ENCODE data around the gene PFKFB1. TPM values are rescaled to one million over a fixed set of nuclear protein-coding genes. Genes with fewer than 3 reads are reported as not detected.

The PFKFB1 gene
- total RNA-seq, 1 experiment from 2014 or later = not detected

GRCh38 chrX:54934058-54934457 is 59.9 kb downstream of the PFKFB1 start:
- no peaks in the 10 kb centered on the region for H3K4me1 ChIP-seq (ENCODE audit: insufficient read depth, low read length, poor library complexity, severe bottlenecking)
- no peak overlapping the region for H3K4me3 ChIP-seq (ENCODE audit: low read depth, low read length, poor library complexity, severe bottlenecking)
- DNase-seq (ENCODE audit: low spot score) = no peak
- intact Hi-C loops (cut with micrococcal nuclease; ENCODE audit: unreplicated experiment) = no loop called here
- no peaks in the 10 kb centered on the region for H3K9me3 ChIP-seq (ENCODE audit: low read depth, low read length, poor library complexity, severe bottlenecking)
- no TSS peak for BruUV-seq (replicated peaks)
- ChIA-PET CTCF (no interaction called here), POLR2A (ENCODE audit: low non-redundant PET) (no interaction called here)
- TF ChIP-seq EZH2 (IDR thresholded peaks at IDR 0.05; ENCODE audit: borderline replicate concordance, low read depth, low read length, poor library complexity, severe bottlenecking) = no peak
- TF ChIP-seq CTCF (conservative IDR thresholded peaks at IDR 0.05; ENCODE audit: low read depth, low read length) = no peak
- H3K27me3 ChIP-seq (replicated peaks; ENCODE audit: insufficient read depth, low read depth, low read length, poor library complexity) = no peaks in the 10 kb centered on the region
- no peaks in the 10 kb centered on the region for H3K36me3 ChIP-seq (ENCODE audit: insufficient read depth, low read length, poor library complexity, severe bottlenecking)
- no peak overlapping the region for H3K27ac ChIP-seq (ENCODE audit: low read depth, low read length, poor library complexity, severe bottlenecking)

- POLR2A ChIA-PET (ENCODE audit: low non-redundant PET) = no interaction called here
- no peaks in the 10 kb centered on the region for H3K9me3 ChIP-seq (ENCODE audit: low read depth, low read length, poor library complexity, severe bottlenecking)
These were observed 60.7 kb downstream of the PFKFB1 start for GRCh38 chrX:54933150-54933826.

GRCh38 chrX:54931107-54931506 is 62.9 kb downstream of the PFKFB1 start:
- no TSS peak for BruUV-seq (replicated peaks)
- H3K9me3 ChIP-seq (ENCODE audit: low read depth, low read length, poor library complexity, severe bottlenecking) = no peaks in the 10 kb centered on the region
- CTCF ChIA-PET = no interaction called here
- no peaks in the 10 kb centered on the region for H3K4me1 ChIP-seq (ENCODE audit: insufficient read depth, low read length, poor library complexity, severe bottlenecking)
- intact Hi-C loops (cut with micrococcal nuclease; ENCODE audit: unreplicated experiment) = no loop called here
- no peaks in the 10 kb centered on the region for H3K36me3 ChIP-seq (ENCODE audit: insufficient read depth, low read length, poor library complexity, severe bottlenecking)
- no peaks in the 10 kb centered on the region for H3K27me3 ChIP-seq (replicated peaks; ENCODE audit: insufficient read depth, low read depth, low read length, poor library complexity)
- H3K4me3 ChIP-seq (ENCODE audit: low read depth, low read length, poor library complexity, severe bottlenecking) = no peak overlapping the region
- POLR2A ChIA-PET (ENCODE audit: low non-redundant PET) = no interaction called here
- H3K27ac ChIP-seq (ENCODE audit: low read depth, low read length, poor library complexity, severe bottlenecking) = no peak overlapping the region
- DNase-seq (ENCODE audit: low spot score) = no peak
- TF ChIP-seq EZH2 (IDR thresholded peaks at IDR 0.05; ENCODE audit: borderline replicate concordance, low read depth, low read length, poor library complexity, severe bottlenecking) (no peak), CTCF (conservative IDR thresholded peaks at IDR 0.05; ENCODE audit: low read depth, low read length) (no peak)

More at GRCh38 chrX:54933150-54933826, 60.7 kb downstream of the PFKFB1 start:
- TF ChIP-seq EZH2 (IDR thresholded peaks at IDR 0.05; ENCODE audit: borderline replicate concordance, low read depth, low read length, poor library complexity, severe bottlenecking) = no peak
- no peak for TF ChIP-seq CTCF (conservative IDR thresholded peaks at IDR 0.05; ENCODE audit: low read depth, low read length)
- Histone ChIP-seq H3K4me3 (ENCODE audit: low read depth, low read length, poor library complexity, severe bottlenecking) (no peak overlapping the region), H3K27ac (ENCODE audit: low read depth, low read length, poor library complexity, severe bottlenecking) (no peak overlapping the region), H3K4me1 (ENCODE audit: insufficient read depth, low read length, poor library complexity, severe bottlenecking) (no peaks in the 10 kb centered on the region), H3K36me3 (ENCODE audit: insufficient read depth, low read length, poor library complexity, severe bottlenecking) (no peaks in the 10 kb centered on the region), H3K27me3 (replicated peaks; ENCODE audit: insufficient read depth, low read depth, low read length, poor library complexity) (no peaks in the 10 kb centered on the region)
- no peak for DNase-seq (ENCODE audit: low spot score)
- CTCF ChIA-PET = no interaction called here
- no TSS peak for BruUV-seq (replicated peaks)
- intact Hi-C loops (cut with micrococcal nuclease; ENCODE audit: unreplicated experiment) = no loop called here
